Measurements from ENCODE around the gene SAMMSON.

Gene SAMMSON

GRCh38 chr3:69999140-70000027 is at the start of gene SAMMSON:
Gene SAMMSON, plus strand, starts transcription at chr3:69999733.
- H3K4me3 Mint-ChIP-seq = no peak within 1 kb of the TSS
- H3K27ac Mint-ChIP-seq = no peak within 1 kb of the TSS

GRCh38 chr3:69951616-69952015 is 47.9 kb upstream of the SAMMSON start:
- Mint-ChIP-seq H3K27ac (no peak overlapping the region), H3K4me1 (ENCODE audit: low read depth) (no peaks in the 10 kb centered on the region), H3K4me3 (no peak overlapping the region), H3K36me3 (ENCODE audit: low read depth) (no peaks in the 10 kb centered on the region), H3K9me3 (no peaks in the 10 kb centered on the region), H3K27me3 (no peaks in the 10 kb centered on the region)

More at GRCh38 chr3:69999140-70000027, at the start of gene SAMMSON:
- Mint-ChIP-seq H3K27me3 (no peaks in the 10 kb centered on the region), H3K9me3 (peaks cover 4% of the 10 kb centered on the region), H3K36me3 (ENCODE audit: low read depth) (no peaks in the 10 kb centered on the region), H3K4me1 (ENCODE audit: low read depth) (no peaks in the 10 kb centered on the region)

DNA sequence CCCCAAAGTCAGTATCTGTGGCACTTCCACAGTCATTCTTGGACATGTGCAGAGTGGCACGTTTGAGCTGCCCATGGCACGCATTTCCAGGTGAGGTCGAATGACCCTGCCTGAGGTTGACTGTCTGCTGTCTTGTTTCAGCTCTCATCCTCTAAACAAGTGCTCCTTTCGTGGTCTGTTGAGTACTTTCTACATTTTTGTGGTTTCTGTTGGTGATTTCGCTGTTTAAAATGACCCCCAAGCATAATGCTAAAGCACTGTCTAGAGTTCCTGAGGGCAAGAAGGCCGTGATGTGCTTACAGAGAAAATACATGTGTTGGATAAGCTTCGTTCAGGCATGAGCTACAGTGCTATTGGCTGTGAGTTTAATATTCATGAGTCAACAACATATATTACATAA is 40.0 kb upstream of the SAMMSON start:
- H3K4me3 Mint-ChIP-seq = no peak overlapping the region
- H3K27me3 Mint-ChIP-seq = no peaks in the 10 kb centered on the region
- no peaks in the 10 kb centered on the region for H3K9me3 Mint-ChIP-seq
- no peaks in the 10 kb centered on the region for H3K4me1 Mint-ChIP-seq (ENCODE audit: low read depth)
- H3K36me3 Mint-ChIP-seq (ENCODE audit: low read depth) = no peaks in the 10 kb centered on the region
- no peak overlapping the region for H3K27ac Mint-ChIP-seq

GRCh38 chr3:69961706-69962439 is 37.7 kb upstream of the SAMMSON start:
- H3K27ac Mint-ChIP-seq = no peak overlapping the region
- H3K36me3 Mint-ChIP-seq (ENCODE audit: low read depth) = no peaks in the 10 kb centered on the region
- H3K4me3 Mint-ChIP-seq = no peak overlapping the region
- H3K9me3 Mint-ChIP-seq = no peaks in the 10 kb centered on the region
- no peaks in the 10 kb centered on the region for H3K27me3 Mint-ChIP-seq
- no peaks in the 10 kb centered on the region for H3K4me1 Mint-ChIP-seq (ENCODE audit: low read depth)

- no peaks in the 10 kb centered on the region for H3K4me1 Mint-ChIP-seq (ENCODE audit: low read depth)
- H3K27me3 Mint-ChIP-seq = no peaks in the 10 kb centered on the region
- no peaks in the 10 kb centered on the region for H3K36me3 Mint-ChIP-seq (ENCODE audit: low read depth)
- H3K27ac Mint-ChIP-seq = no peak overlapping the region
- H3K4me3 Mint-ChIP-seq = no peak overlapping the region
- no peaks in the 10 kb centered on the region for H3K9me3 Mint-ChIP-seq
Measured at GRCh38 chr3:69963643-69964042, 35.9 kb upstream of the SAMMSON start.

DNA sequence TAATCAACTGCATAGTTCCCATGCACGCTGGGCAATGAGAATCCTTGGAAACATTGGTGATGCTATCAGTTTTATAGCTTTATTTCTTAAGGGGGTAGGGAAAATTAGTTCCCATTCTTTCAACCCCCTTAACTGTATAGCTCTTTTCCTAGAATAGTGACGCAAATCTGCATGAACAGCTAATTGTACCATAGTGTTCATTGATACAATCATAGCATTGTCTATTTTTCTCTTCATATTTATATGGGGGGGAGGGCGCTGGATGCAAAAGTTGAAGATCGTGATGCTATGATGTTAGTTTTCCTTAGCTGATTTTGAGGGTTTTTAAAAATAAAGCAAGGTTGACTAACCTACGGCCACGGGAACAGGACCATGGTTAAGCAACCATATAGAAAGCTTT is 32.4 kb upstream of the SAMMSON start:
- no peak overlapping the region for H3K4me3 Mint-ChIP-seq
- H3K4me1 Mint-ChIP-seq (ENCODE audit: low read depth) = no peaks in the 10 kb centered on the region
- no peaks in the 10 kb centered on the region for H3K36me3 Mint-ChIP-seq (ENCODE audit: low read depth)
- no peaks in the 10 kb centered on the region for H3K9me3 Mint-ChIP-seq
- no peak overlapping the region for H3K27ac Mint-ChIP-seq
- H3K27me3 Mint-ChIP-seq = no peaks in the 10 kb centered on the region

- Mint-ChIP-seq H3K4me3 (no peak overlapping the region), H3K27ac (no peak overlapping the region), H3K9me3 (no peaks in the 10 kb centered on the region), H3K36me3 (ENCODE audit: low read depth) (no peaks in the 10 kb centered on the region), H3K27me3 (no peaks in the 10 kb centered on the region), H3K4me1 (ENCODE audit: low read depth) (no peaks in the 10 kb centered on the region)
Measured at GRCh38 chr3:69970827-69971226, 28.7 kb upstream of the SAMMSON start.

- no peaks in the 10 kb centered on the region for H3K9me3 Mint-ChIP-seq
- H3K27me3 Mint-ChIP-seq = no peaks in the 10 kb centered on the region
- H3K27ac Mint-ChIP-seq = no peak overlapping the region
- H3K36me3 Mint-ChIP-seq (ENCODE audit: low read depth) = no peaks in the 10 kb centered on the region
- H3K4me1 Mint-ChIP-seq (ENCODE audit: low read depth) = no peaks in the 10 kb centered on the region
- no peak overlapping the region for H3K4me3 Mint-ChIP-seq
Measured at GRCh38 chr3:69972672-69973071, 26.9 kb upstream of the SAMMSON start.

DNA sequence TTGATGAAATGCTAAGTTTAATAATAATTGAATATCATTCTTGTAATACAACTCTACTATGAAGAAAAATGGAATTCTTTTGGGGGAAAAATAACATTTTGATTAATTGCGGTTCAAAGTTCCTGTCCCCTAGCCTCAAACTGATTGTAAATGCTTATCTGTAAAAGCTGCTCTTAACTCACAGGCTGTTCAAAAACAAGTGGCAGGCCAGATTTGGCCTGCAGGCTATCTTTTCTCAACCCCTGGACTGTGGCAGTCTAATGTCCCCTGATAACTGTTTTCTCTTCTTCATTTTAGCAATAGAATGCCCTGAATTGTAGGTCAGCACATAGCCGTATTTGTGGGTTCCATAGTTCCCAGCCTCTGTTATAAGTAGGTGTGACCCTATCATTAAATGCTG is 23.5 kb upstream of the SAMMSON start:
- Mint-ChIP-seq H3K4me1 (ENCODE audit: low read depth) (no peaks in the 10 kb centered on the region), H3K9me3 (no peaks in the 10 kb centered on the region), H3K27me3 (no peaks in the 10 kb centered on the region), H3K36me3 (ENCODE audit: low read depth) (no peaks in the 10 kb centered on the region), H3K4me3 (no peak overlapping the region), H3K27ac (no peak overlapping the region)

DNA sequence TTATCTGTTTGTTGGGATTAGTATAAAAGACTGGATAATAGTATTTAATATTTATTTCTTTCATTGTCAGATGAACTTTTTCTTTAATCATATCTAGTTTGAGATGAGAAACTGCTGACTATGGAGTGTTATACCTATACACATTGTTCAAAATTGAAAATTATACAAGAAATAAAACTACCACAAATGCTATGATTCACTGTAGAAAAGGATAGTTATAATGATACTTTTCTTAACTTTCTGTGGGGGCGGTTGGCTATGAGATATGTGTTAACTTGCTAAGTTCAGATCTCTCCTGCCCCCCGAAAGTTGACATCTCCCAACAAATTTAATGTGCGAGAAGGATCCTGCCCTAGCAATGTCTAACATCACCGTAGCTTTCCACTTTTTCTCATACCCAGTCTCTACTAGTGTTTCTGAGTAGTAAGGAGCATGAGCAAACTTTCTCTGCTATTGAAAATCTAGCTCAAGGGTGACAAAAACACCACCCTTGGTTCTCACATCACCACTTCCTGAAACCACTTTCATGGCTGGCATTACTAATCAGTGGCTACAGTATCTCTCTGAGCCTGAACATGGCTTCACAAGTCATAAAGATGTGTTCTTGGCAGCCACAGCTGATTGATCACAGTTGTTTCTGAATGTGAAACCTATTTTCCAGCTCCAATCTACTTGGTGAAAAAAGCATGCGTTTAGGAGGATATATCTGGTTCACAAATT is 15.8 kb upstream of the SAMMSON start:
- no peaks in the 10 kb centered on the region for H3K36me3 Mint-ChIP-seq (ENCODE audit: low read depth)
- no peak overlapping the region for H3K4me3 Mint-ChIP-seq
- H3K27me3 Mint-ChIP-seq = no peaks in the 10 kb centered on the region
- H3K9me3 Mint-ChIP-seq = no peaks in the 10 kb centered on the region
- no peak overlapping the region for H3K27ac Mint-ChIP-seq
- no peaks in the 10 kb centered on the region for H3K4me1 Mint-ChIP-seq (ENCODE audit: low read depth)

GRCh38 chr3:69985266-69985665 is 14.3 kb upstream of the SAMMSON start:
- Mint-ChIP-seq H3K27me3 (no peaks in the 10 kb centered on the region), H3K36me3 (ENCODE audit: low read depth) (no peaks in the 10 kb centered on the region), H3K9me3 (peaks cover 4% of the 10 kb centered on the region), H3K27ac (no peak overlapping the region), H3K4me1 (ENCODE audit: low read depth) (no peaks in the 10 kb centered on the region), H3K4me3 (no peak overlapping the region)

DNA sequence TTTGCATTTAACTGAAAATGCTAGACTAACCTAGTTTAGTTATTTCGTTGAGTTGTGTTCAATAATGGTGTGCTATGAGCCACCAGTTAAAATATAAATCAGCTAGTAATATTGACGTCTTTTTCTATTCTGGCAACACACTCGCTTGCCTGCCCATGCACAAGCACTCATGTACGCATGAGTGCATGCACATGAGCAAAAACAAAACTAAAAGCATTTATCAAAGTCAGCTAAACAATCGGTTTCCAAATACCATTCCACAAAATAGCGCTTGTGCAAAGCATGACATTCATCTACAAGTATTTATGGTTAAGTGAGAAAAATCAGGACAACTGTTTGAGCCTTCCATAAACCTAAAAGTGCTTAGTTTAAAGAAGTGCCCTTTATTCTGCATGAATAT is 13.1 kb upstream of the SAMMSON start:
- peaks cover 4% of the 10 kb centered on the region for H3K9me3 Mint-ChIP-seq
- no peak overlapping the region for H3K4me3 Mint-ChIP-seq
- H3K27ac Mint-ChIP-seq = no peak overlapping the region
- no peaks in the 10 kb centered on the region for H3K4me1 Mint-ChIP-seq (ENCODE audit: low read depth)
- H3K27me3 Mint-ChIP-seq = no peaks in the 10 kb centered on the region
- H3K36me3 Mint-ChIP-seq (ENCODE audit: low read depth) = no peaks in the 10 kb centered on the region

- H3K27ac Mint-ChIP-seq = no peak overlapping the region
- H3K9me3 Mint-ChIP-seq = peaks cover 4% of the 10 kb centered on the region
- no peaks in the 10 kb centered on the region for H3K36me3 Mint-ChIP-seq (ENCODE audit: low read depth)
- H3K4me3 Mint-ChIP-seq = no peak overlapping the region
- no peaks in the 10 kb centered on the region for H3K27me3 Mint-ChIP-seq
- no peaks in the 10 kb centered on the region for H3K4me1 Mint-ChIP-seq (ENCODE audit: low read depth)
Measured at GRCh38 chr3:69987833-69988232, 11.7 kb upstream of the SAMMSON start.

- Mint-ChIP-seq H3K27ac (no peak overlapping the region), H3K9me3 (peaks cover 4% of the 10 kb centered on the region), H3K27me3 (no peaks in the 10 kb centered on the region), H3K36me3 (ENCODE audit: low read depth) (no peaks in the 10 kb centered on the region), H3K4me1 (ENCODE audit: low read depth) (no peaks in the 10 kb centered on the region), H3K4me3 (no peak overlapping the region)
Measured at GRCh38 chr3:69993757-69994156, 5.8 kb upstream of the SAMMSON start.

DNA sequence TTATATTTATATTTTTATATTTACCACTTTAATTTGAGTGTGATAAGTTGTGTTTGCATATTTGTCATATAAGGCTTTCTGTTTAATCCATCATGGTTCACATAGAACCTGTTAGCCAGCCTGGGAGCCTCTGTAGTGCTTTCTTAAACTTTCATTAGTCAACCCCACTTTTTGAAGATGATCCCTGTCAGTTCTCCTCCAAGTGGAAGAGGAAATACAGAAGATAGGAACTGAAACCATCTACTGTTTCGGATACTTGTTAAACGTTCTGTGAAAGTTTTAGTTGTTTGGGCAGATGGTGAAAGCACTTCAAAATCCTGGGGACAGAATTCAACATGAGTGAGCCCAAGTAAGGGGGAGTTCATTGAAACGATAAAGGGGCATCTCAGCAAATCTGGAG is 4.6 kb upstream of the SAMMSON start:
- Mint-ChIP-seq H3K4me1 (ENCODE audit: low read depth) (no peaks in the 10 kb centered on the region), H3K27ac (no peak overlapping the region), H3K4me3 (no peak overlapping the region), H3K27me3 (no peaks in the 10 kb centered on the region), H3K9me3 (peaks cover 4% of the 10 kb centered on the region), H3K36me3 (ENCODE audit: low read depth) (no peaks in the 10 kb centered on the region)
